Measurements from ENCODE around the gene BMP3.

- TF ChIP-seq STAG1 (CRISPR knock-in tag; IDR thresholded peaks at IDR 0.05) (no peak), POLR2A (IDR thresholded peaks at IDR 0.05; ENCODE audit: insufficient read depth in 1 of 2, low read depth in 2 of 2, low read length in 2 of 2) (no peak), CTCF (CRISPR knock-in tag; IDR thresholded peaks at IDR 0.05) (no peak), BHLHE40 (IDR thresholded peaks at IDR 0.05; ENCODE audit: low read length) (no peak), FOXK1 (CRISPR knock-in tag; IDR thresholded peaks at IDR 0.05; ENCODE audit: borderline replicate concordance, low read depth) (no peak), REST (IDR thresholded peaks at IDR 0.05; ENCODE audit: borderline replicate concordance in 1 of 2, low read depth in 1 of 2, low read length in 2 of 2) (no peak), PAWR (CRISPR knock-in tag; IDR thresholded peaks at IDR 0.05; ENCODE audit: borderline replicate concordance) (no peak), ZNF792 (CRISPR knock-in tag; IDR thresholded peaks at IDR 0.05) (no peak)
These were observed 26.9 kb upstream of the BMP3 start for GRCh38 chr4:81003597-81004111.

Measured in HepG2 (cell line).